Measurements from ENCODE around the gene WHRN.

GRCh38 chr9:114369216-114370130 is 135.8 kb downstream of the WHRN start:
- no peak for TF ChIP-seq CTCF (conservative IDR thresholded peaks at IDR 0.05)
- no peak for TF ChIP-seq EZH2 (IDR thresholded peaks at IDR 0.05; ENCODE audit: low read depth)

Data from PC-9 (cell line).